ENCODE measurements around the gene HSFX4. TPM values are rescaled to one million over a fixed set of nuclear protein-coding genes. Genes with fewer than 3 reads are reported as not detected.
A peak's percentile ranks its signal among the peaks of the same experiment; 100 is the strongest.

HSFX4 gene
- total RNA-seq, 1 experiment from 2014 or later: not detected

DNA sequence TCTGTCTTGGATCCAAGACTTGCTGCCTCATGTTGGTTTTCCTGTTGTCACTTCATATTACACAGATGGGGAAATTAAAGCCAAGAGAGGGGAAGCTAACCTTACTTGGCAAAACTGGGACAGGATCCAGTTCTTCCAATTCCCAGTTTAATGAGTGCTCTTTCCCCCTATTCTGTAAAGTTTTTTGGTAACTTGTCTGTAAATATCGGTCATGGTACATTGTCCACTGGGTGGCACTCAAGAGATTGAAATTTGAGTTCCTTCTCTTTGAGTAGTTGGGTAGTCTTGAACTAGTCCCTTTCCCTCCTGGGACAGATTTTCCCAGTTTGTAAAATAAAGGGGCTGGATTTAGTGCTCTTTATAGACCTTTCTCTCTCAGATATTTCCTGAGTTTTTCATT is 21.3 kb downstream of the HSFX4 start:
- BruUV-seq (replicated peaks): no TSS peak
- POLR2A ChIA-PET: no interaction called here
- no peak overlapping the region for H3K27ac ChIP-seq (ENCODE audit: low read length)
- CTCF ChIA-PET: interaction anchor here (1.0 kb wide), 1 partner anchor 413 kb away, joined by 3 read pairs; no protein-coding TSS in a partner anchor
- DNase-seq (ENCODE audit: low read depth, low spot score): no peak
- no peak overlapping the region for H3K4me3 ChIP-seq (ENCODE audit: low read depth in 2 of 2, low read length in 2 of 2)
- H3K9me3 ChIP-seq (ENCODE audit: control insufficient read depth, insufficient read depth, low read depth, low read length): no peaks in the 10 kb centered on the region
- peak; percentile 74; the same call in 1 of the 2 replicates for ATAC-seq
- TF ChIP-seq POLR2AphosphoS5 (IDR thresholded peaks at IDR 0.05; ENCODE audit: low read depth, low read length): no peak
- TF ChIP-seq SIN3A (IDR thresholded peaks at IDR 0.05; ENCODE audit: borderline replicate concordance, insufficient read depth, low read depth, low read length): no peak
- TF ChIP-seq, protein P1, sequence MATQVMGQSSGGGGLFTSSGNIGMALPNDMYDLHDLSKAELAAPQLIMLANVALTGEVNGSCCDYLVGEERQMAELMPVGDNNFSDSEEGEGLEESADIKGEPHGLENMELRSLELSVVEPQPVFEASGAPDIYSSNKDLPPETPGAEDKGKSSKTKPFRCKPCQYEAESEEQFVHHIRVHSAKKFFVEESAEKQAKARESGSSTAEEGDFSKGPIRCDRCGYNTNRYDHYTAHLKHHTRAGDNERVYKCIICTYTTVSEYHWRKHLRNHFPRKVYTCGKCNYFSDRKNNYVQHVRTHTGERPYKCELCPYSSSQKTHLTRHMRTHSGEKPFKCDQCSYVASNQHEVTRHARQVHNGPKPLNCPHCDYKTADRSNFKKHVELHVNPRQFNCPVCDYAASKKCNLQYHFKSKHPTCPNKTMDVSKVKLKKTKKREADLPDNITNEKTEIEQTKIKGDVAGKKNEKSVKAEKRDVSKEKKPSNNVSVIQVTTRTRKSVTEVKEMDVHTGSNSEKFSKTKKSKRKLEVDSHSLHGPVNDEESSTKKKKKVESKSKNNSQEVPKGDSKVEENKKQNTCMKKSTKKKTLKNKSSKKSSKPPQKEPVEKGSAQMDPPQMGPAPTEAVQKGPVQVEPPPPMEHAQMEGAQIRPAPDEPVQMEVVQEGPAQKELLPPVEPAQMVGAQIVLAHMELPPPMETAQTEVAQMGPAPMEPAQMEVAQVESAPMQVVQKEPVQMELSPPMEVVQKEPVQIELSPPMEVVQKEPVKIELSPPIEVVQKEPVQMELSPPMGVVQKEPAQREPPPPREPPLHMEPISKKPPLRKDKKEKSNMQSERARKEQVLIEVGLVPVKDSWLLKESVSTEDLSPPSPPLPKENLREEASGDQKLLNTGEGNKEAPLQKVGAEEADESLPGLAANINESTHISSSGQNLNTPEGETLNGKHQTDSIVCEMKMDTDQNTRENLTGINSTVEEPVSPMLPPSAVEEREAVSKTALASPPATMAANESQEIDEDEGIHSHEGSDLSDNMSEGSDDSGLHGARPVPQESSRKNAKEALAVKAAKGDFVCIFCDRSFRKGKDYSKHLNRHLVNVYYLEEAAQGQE (IDR thresholded peaks at IDR 0.05; ENCODE audit: insufficient read depth in 1 of 2, low read depth in 2 of 2, low read length in 1 of 2): no peak
- TF ChIP-seq, protein P2, sequence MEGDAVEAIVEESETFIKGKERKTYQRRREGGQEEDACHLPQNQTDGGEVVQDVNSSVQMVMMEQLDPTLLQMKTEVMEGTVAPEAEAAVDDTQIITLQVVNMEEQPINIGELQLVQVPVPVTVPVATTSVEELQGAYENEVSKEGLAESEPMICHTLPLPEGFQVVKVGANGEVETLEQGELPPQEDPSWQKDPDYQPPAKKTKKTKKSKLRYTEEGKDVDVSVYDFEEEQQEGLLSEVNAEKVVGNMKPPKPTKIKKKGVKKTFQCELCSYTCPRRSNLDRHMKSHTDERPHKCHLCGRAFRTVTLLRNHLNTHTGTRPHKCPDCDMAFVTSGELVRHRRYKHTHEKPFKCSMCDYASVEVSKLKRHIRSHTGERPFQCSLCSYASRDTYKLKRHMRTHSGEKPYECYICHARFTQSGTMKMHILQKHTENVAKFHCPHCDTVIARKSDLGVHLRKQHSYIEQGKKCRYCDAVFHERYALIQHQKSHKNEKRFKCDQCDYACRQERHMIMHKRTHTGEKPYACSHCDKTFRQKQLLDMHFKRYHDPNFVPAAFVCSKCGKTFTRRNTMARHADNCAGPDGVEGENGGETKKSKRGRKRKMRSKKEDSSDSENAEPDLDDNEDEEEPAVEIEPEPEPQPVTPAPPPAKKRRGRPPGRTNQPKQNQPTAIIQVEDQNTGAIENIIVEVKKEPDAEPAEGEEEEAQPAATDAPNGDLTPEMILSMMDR (IDR thresholded peaks at IDR 0.05): peak; percentile 65
- in situ Hi-C loops (cut with HindIII; ENCODE audit: low pct_unique_long_range_greater_than_20kb, low sequenced_read_pairs): no loop called here
- no peaks in the 10 kb centered on the region for H3K4me1 ChIP-seq (ENCODE audit: control insufficient read depth, insufficient read depth, low read length)
- H3K27me3 ChIP-seq (ENCODE audit: control insufficient read depth, insufficient read depth, low read length): no peaks in the 10 kb centered on the region
- intact Hi-C loops (cut with micrococcal nuclease; ENCODE audit: unreplicated experiment): no loop called here
- no peaks in the 10 kb centered on the region; the same call in 1 of the 2 replicates for H3K36me3 ChIP-seq (ENCODE audit: control insufficient read depth, insufficient read depth, low read length)

DNA sequence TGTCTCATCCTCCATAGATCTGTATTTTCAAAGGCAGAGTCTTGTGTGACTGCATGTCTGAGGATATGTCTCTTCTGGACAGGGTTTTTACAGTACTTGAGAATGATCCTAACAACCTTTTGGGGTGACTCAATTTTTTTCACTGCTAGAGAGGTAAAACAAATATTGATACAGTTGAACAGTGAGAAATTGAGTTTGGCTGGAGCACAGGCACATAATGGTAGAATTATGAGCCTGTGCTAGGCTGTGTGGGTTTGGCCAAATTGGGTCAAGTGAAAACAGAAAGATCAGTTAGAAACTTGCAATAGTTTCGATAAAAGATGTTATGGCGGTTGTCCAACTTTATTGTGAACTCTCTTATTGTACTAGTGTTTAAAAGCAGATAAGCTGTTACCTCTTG is 32.2 kb downstream of the HSFX4 start:
- intact Hi-C loops (cut with micrococcal nuclease; ENCODE audit: unreplicated experiment) (loop anchor here (5.0 to 10.0 kb wide), 2 partner anchors 401 to 753 kb away; partner anchors contain the start of gene MAMLD1), in situ Hi-C loops (cut with HindIII; ENCODE audit: low pct_unique_long_range_greater_than_20kb, low sequenced_read_pairs) (no loop called here)
- ChIA-PET POLR2A (no interaction called here), CTCF (no interaction called here)
- peaks cover 7% of the 10 kb centered on the region; the same call in 1 of the 2 replicates for H3K36me3 ChIP-seq (ENCODE audit: control insufficient read depth, insufficient read depth, low read length)
- H3K4me3 ChIP-seq (ENCODE audit: low read depth in 2 of 2, low read length in 2 of 2): no peak overlapping the region
- no peak for TF ChIP-seq POLR2AphosphoS5 (IDR thresholded peaks at IDR 0.05; ENCODE audit: low read depth, low read length)
- TF ChIP-seq, protein P2 (IDR thresholded peaks at IDR 0.05): no peak
- TF ChIP-seq TCF7L2 (IDR thresholded peaks at IDR 0.05; ENCODE audit: low read depth, low read length): no peak
- TF ChIP-seq, protein P1 (IDR thresholded peaks at IDR 0.05; ENCODE audit: insufficient read depth in 1 of 2, low read depth in 2 of 2, low read length in 1 of 2): no peak
- no peak for TF ChIP-seq SIN3A (IDR thresholded peaks at IDR 0.05; ENCODE audit: borderline replicate concordance, insufficient read depth, low read depth, low read length)
- H3K27ac ChIP-seq (ENCODE audit: low read length): no peak overlapping the region; the same call in 1 of the 2 replicates
- DNase-seq (ENCODE audit: low read depth, low spot score): no peak
- no peaks in the 10 kb centered on the region for H3K9me3 ChIP-seq (ENCODE audit: control insufficient read depth, insufficient read depth, low read depth, low read length)
- no peaks in the 10 kb centered on the region for H3K4me1 ChIP-seq (ENCODE audit: control insufficient read depth, insufficient read depth, low read length)
- ATAC-seq: no peak
- no peaks in the 10 kb centered on the region for H3K27me3 ChIP-seq (ENCODE audit: control insufficient read depth, insufficient read depth, low read length)
- BruUV-seq (replicated peaks): no TSS peak

All from Panc1 (cell line).